GM18502 (cell line): ENCODE measurements around the gene CTDSPL.

Experiments used
- ATAC-seq: cut with Tn5 transposase; IDR thresholded peaks from one replicate; pipeline ENCODE4 v1.9.1; 2021; ENCODE audit warnings: mild to moderate bottlenecking; ENCODE audit not compliant: unreplicated experiment, poor library complexity

CTDSPL gene

GRCh38 chr3:37852097-37852496 lies 9.6 kb upstream of the CTDSPL start:
- no peak for ATAC-seq

- ATAC-seq, result no peak
These were observed 8.9 kb upstream of the CTDSPL start for GRCh38 chr3:37852771-37853170.

GRCh38 chr3:37853691-37854413 lies 7.8 kb upstream of the CTDSPL start:
- no peak for ATAC-seq

- peak; percentile 66 for ATAC-seq
These were observed 6.2 kb upstream of the CTDSPL start for GRCh38 chr3:37855363-37855970.

- ATAC-seq, result no peak
These were observed 5.3 kb upstream of the CTDSPL start for GRCh38 chr3:37856381-37856780.

- ATAC-seq, result no peak
These were observed 2.9 kb upstream of the CTDSPL start for GRCh38 chr3:37858742-37859141.

- no peak for ATAC-seq
These were observed 2.3 kb upstream of the CTDSPL start for GRCh38 chr3:37859354-37859753.

GRCh38 chr3:37859908-37860199 lies 1.8 kb upstream of the CTDSPL start:
- no peak for ATAC-seq

- no peak for ATAC-seq
These were observed 681 bp downstream of the CTDSPL start for GRCh38 chr3:37862219-37862902.

- ATAC-seq, result no peak
These were observed 1.5 kb downstream of the CTDSPL start for GRCh38 chr3:37862903-37863815.

- no peak for ATAC-seq
These were observed 2.5 kb downstream of the CTDSPL start for GRCh38 chr3:37863949-37864822.

- no peak for ATAC-seq
These were observed 3.2 kb downstream of the CTDSPL start for GRCh38 chr3:37864904-37865303.

- no peak for ATAC-seq
These were observed 5.5 kb downstream of the CTDSPL start for GRCh38 chr3:37867144-37867543.

GRCh38 chr3:37871858-37872257 lies 10.2 kb downstream of the CTDSPL start:
- no peak for ATAC-seq

GRCh38 chr3:37872413-37873160 lies 10.9 kb downstream of the CTDSPL start:
- ATAC-seq, result no peak

GRCh38 chr3:37876279-37876678 lies 14.6 kb downstream of the CTDSPL start:
- no peak for ATAC-seq

GRCh38 chr3:37882711-37883110 lies 21.0 kb downstream of the CTDSPL start:
- no peak for ATAC-seq

GRCh38 chr3:37885814-37886213 lies 24.1 kb downstream of the CTDSPL start:
- ATAC-seq, result no peak

GRCh38 chr3:37886395-37886794 lies 24.7 kb downstream of the CTDSPL start:
- no peak for ATAC-seq
